Measurements from ENCODE around the gene DCLK1.

DNA sequence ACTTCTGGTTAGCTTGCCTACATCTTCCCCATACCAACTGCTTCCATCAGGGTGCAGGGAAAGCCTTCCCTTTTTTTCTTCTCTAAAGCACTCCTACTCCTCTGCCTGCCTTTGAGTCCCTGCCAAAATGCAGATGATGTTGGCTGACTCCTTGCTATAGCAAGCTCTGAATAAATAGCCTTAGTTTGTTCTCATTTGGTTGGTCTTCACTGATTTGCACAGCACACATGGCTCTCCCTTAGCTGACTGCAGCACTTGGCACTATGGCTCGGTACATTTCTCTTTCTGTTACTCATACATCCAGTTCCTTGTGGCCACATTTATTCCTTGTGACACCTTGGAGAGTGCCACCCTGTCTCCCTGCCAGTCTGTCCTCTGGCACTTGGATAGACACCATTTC, 249.8 kb downstream of the DCLK1 start:
- TF ChIP-seq EZH2phosphoT487 (IDR thresholded peaks at IDR 0.05; ENCODE audit: insufficient read depth, low read depth) (no peak), EZH2 (IDR thresholded peaks at IDR 0.05; ENCODE audit: insufficient read depth, poor library complexity, severe bottlenecking) (no peak)
